ENCODE results near the gene HECTD4. TPM values are rescaled to one million over a fixed set of nuclear protein-coding genes. Genes with fewer than 3 reads are reported as not detected.

HECTD4 gene
- total RNA-seq, 2 experiments from 2014 or later: 43.2 to 44.7 TPM

DNA sequence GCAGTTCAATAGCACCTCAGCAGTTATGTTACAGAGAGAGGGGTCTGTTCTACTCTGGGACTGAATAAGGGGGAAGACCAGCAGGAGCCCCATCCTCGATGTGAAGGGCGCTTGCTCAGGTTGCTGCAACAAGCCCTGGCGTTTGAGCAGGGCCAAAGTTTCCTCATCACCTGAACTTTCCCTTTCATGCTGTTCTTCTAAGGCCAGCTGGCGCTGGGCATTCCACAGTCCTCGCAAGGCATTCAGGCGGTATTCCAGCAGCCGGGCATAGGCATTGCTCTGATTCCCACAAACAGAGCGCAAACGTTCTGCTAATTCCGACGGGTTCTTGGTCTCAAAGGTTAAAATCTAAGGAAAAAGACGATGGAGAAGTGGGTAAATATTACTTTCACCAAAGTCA, 62.8 kb downstream of the HECTD4 start:
- Mint-ChIP-seq H3K4me3 (no peak overlapping the region), H3K4me1 (no peaks in the 10 kb centered on the region), H3K27ac (no peak overlapping the region), H3K9me3 (no peaks in the 10 kb centered on the region), H3K36me3 (ENCODE audit: low read depth) (peaks cover 8% of the 10 kb centered on the region), H3K27me3 (no peaks in the 10 kb centered on the region)
- DNase-seq: no peak
- POLR2A ChIA-PET: no interaction called here
- CTCF ChIA-PET: no interaction called here

DNA sequence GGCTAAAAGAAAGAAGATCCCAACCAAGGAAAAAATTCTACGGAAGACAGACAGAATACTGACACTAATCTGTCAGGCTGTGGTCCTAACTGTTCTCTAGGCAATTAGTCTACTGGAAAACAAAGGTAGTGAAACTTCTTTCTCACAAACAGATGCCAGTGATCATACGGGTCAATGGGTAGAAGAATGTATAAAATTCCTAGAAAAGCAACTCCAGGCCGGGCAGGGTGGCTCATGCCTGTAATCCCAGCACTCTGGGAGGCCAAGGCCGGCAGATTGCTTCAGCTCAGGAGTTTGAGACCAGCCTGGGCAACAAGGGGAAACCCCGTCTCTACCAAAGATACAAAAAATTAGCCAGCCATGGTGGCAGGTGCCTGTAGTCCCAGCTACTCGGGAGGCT, 64.8 kb downstream of the HECTD4 start:
- ChIA-PET POLR2A (no interaction called here), CTCF (interaction anchor here (0.7 kb wide), 1 partner anchor 13 kb away, joined by 5 read pairs; no protein-coding TSS in a partner anchor)
- H3K4me1 Mint-ChIP-seq: no peaks in the 10 kb centered on the region
- no peak overlapping the region for H3K4me3 Mint-ChIP-seq
- H3K27me3 Mint-ChIP-seq: no peaks in the 10 kb centered on the region
- H3K27ac Mint-ChIP-seq: no peak overlapping the region
- H3K9me3 Mint-ChIP-seq: no peaks in the 10 kb centered on the region
- peaks cover 12% of the 10 kb centered on the region for H3K36me3 Mint-ChIP-seq (ENCODE audit: low read depth)
- no peak for DNase-seq

DNA sequence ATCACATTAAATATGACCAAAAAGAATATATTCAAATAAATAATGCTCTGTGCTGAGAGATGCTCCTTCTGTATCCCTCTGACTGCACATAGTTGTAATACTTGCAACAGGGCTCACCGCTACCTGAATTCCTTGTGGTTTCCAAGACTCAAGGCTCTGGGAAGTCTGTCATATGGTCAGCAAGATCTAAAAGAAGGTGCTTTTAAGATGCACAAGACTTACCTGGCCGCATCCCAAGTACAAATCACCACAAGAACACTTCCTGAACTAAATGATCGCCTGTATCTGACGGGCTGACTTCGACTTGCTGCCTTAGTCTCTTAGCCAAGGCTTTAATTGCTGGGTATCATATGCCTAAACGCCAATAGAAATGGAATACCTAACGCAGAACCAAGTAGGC, 67.2 kb downstream of the HECTD4 start:
- POLR2A ChIA-PET: no interaction called here
- Mint-ChIP-seq H3K9me3 (no peaks in the 10 kb centered on the region), H3K4me3 (no peak overlapping the region), H3K4me1 (no peaks in the 10 kb centered on the region), H3K36me3 (ENCODE audit: low read depth) (peaks cover 15% of the 10 kb centered on the region), H3K27me3 (no peaks in the 10 kb centered on the region), H3K27ac (no peak overlapping the region)
- no peak for DNase-seq
- CTCF ChIA-PET: no interaction called here

DNA sequence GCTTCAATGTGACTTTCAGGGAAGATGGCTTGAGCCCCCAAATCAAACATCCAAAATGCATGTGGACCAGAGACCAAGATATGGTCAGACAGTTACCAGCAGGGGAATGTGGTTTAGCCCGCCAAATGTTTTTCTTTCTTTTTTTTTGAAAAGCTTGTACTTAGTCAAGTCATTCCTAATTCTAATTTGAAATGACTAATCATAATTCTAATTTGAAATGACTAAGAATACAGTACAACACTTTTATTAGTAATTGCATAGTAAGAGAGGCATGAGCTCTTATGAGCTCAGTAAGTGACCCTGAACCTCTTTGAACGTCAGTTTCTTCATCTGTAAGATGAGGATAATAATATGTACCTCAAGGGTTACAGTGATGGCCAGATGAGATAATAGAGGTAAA, 72.4 kb downstream of the HECTD4 start:
- ChIA-PET CTCF (interaction anchor here (1.2 kb wide), 1 partner anchor 13 kb away, joined by 3 read pairs; no protein-coding TSS in a partner anchor), POLR2A (no interaction called here)
- peaks cover 21% of the 10 kb centered on the region for H3K36me3 Mint-ChIP-seq (ENCODE audit: low read depth)
- no peaks in the 10 kb centered on the region for H3K4me1 Mint-ChIP-seq
- DNase-seq: no peak
- H3K27me3 Mint-ChIP-seq: no peaks in the 10 kb centered on the region
- H3K4me3 Mint-ChIP-seq: no peak overlapping the region
- H3K27ac Mint-ChIP-seq: no peak overlapping the region
- H3K9me3 Mint-ChIP-seq: no peaks in the 10 kb centered on the region

DNA sequence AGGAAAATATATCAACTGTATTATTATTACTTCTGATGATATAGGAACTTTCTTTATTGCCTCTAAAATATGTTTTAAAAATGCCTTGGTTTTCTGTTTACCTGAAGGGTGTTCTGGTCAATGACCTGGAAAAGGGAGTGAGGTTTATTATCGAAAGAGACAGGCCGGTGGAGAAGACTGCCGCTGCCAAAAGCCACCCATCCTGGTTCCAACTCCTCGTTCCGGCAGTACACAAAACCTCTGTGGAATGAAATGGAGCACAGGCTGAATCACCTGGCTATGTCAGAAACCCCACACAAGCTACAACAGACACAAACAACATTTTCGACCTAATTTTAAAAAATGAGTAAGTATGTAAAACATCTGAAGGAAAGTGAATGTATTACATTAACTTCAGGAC, 73.6 kb downstream of the HECTD4 start:
- Mint-ChIP-seq H3K4me3 (no peak overlapping the region), H3K4me1 (no peaks in the 10 kb centered on the region), H3K27ac (no peak overlapping the region), H3K9me3 (no peaks in the 10 kb centered on the region), H3K36me3 (ENCODE audit: low read depth) (peaks cover 20% of the 10 kb centered on the region), H3K27me3 (no peaks in the 10 kb centered on the region)
- no peak for DNase-seq
- ChIA-PET POLR2A (no interaction called here), CTCF (no interaction called here)

DNA sequence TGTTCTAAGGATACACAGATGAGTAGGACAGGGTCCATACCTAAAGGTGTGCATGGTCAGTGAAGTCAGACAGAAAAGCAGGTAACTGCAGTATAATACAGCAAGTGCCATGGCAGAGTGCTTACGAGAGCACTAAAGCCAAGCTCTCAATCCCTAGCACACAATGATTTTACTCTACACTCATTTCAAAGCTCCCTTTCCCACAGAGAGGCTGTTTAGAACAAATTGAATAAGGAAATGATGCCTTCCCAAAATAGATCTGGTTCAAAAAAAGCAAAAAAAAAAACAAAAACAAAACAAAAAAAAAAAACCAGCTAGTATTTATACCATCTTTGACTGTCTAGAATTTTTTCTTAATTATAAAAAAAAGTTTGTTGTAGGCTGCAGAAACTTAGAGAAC, 74.1 kb downstream of the HECTD4 start:
- Mint-ChIP-seq H3K27ac (no peak overlapping the region), H3K9me3 (no peaks in the 10 kb centered on the region), H3K27me3 (no peaks in the 10 kb centered on the region), H3K36me3 (ENCODE audit: low read depth) (peaks cover 22% of the 10 kb centered on the region), H3K4me1 (peaks cover 2% of the 10 kb centered on the region), H3K4me3 (no peak overlapping the region)
- ChIA-PET CTCF (no interaction called here), POLR2A (no interaction called here)
- DNase-seq: no peak

DNA sequence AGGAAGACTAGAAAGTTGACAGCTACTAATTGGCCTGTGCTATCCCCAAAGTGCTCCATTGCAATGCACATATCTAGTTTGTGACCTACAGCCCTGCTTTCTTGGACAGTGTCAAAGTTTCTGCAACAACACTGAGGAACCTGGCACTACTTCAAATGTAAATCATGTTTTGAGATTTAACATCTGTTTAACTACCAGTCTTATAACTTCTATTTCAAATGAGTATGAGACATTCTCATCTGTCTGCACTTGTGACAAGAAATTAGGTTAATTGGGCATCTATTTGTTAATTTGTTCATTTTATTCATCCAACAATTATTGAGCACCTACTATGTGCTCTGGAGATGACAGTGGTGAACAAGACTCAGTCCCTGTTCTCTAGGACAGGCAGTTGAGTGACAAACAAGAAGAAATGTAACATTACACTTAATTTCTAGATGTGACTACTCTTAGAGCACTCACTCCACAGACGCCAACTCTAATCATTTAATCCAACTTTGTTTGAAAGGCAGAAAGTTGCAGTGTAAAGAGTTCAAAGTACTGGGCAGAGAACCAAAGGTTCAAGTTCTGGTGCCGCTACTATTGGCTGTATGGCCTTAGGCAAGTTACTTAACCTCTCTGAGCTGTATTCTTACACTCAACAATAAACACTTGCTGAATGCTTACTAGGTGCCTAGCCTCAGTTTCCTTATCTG, 74.8 kb downstream of the HECTD4 start:
- Mint-ChIP-seq H3K4me3 (no peak overlapping the region), H3K27ac (no peak overlapping the region), H3K27me3 (no peaks in the 10 kb centered on the region), H3K9me3 (no peaks in the 10 kb centered on the region), H3K4me1 (peaks cover 8% of the 10 kb centered on the region), H3K36me3 (ENCODE audit: low read depth) (peaks cover 26% of the 10 kb centered on the region)
- POLR2A ChIA-PET: no interaction called here
- CTCF ChIA-PET: no interaction called here
- DNase-seq: no peak

DNA sequence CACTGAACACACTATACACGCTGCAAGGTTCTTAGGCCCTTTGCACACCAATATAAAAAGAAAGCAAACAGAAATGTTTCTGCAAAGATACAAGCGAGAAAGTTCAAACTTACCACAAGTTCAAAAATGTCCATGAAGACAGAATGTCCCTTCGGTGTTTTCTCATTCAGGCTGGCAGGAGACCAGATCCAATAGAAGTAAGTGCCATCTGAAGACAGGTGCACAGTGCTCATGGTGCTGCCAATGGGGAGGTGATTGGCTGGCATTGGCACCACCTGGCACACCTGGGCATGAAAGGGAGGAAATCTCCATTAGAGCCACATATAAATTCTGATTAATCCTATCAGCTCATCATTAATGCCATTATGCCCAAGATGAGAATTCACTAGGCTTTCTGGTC, 76.3 kb downstream of the HECTD4 start:
- no peak for DNase-seq
- H3K4me3 Mint-ChIP-seq: no peak overlapping the region
- H3K27ac Mint-ChIP-seq: no peak overlapping the region
- CTCF ChIA-PET: no interaction called here
- H3K4me1 Mint-ChIP-seq: peaks cover 8% of the 10 kb centered on the region
- H3K36me3 Mint-ChIP-seq (ENCODE audit: low read depth): peaks cover 29% of the 10 kb centered on the region
- POLR2A ChIA-PET: no interaction called here
- H3K27me3 Mint-ChIP-seq: no peaks in the 10 kb centered on the region
- H3K9me3 Mint-ChIP-seq: no peaks in the 10 kb centered on the region

DNA sequence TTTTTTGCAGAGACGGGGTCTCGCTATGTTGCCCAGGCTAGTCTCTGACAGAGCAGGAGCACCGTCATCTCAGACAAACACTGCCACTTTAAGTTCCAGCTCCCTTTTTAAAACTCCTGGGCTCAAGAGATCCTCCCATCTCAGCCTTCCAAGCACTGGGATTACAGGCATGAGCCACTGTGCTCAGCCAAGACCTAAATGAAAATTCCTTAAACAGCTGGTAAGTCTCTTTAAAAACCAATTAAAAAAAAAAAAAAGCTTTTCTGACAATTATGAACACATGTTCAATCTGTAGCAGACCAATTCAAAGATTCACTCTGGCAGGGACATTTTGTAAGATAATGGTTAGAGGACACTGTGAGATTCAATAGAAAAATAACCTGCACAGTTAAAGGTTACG, 77.8 kb downstream of the HECTD4 start:
- Mint-ChIP-seq H3K4me1 (peaks cover 8% of the 10 kb centered on the region), H3K36me3 (ENCODE audit: low read depth) (peaks cover 29% of the 10 kb centered on the region), H3K9me3 (no peaks in the 10 kb centered on the region), H3K4me3 (no peak overlapping the region), H3K27me3 (no peaks in the 10 kb centered on the region), H3K27ac (no peak overlapping the region)
- POLR2A ChIA-PET: no interaction called here
- CTCF ChIA-PET: interaction anchor here (0.6 to 0.7 kb wide), 2 partner anchors 13 to 107 kb away, joined by 3 to 5 read pairs; no protein-coding TSS in a partner anchor
- DNase-seq: no peak

DNA sequence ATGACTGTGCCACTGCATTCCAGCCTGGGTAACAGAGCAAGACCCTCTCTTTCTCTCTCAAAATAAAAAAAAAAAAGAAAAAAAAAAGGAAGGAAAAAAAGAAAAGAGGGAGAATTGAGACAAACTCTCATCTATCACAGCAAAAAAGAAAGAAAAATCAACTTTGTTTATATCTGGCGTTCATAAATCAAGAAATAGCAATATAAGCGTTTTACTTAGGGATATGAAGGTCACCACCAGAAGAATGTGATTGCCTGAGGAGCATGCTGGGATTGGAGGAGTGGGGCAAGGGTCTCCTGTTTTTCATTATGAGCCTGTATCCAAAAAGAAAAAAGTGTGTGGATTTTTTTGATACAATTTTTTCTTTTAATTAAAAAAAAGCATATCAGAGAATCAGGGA, 78.4 kb downstream of the HECTD4 start:
- ChIA-PET POLR2A (interaction anchor here (0.7 kb wide), 1 partner anchor 83 kb away, joined by 5 read pairs; no protein-coding TSS in a partner anchor), CTCF (interaction anchor here (0.6 to 0.7 kb wide), 2 partner anchors 14 to 106 kb away, joined by 3 to 5 read pairs; no protein-coding TSS in a partner anchor)
- Mint-ChIP-seq H3K27me3 (no peaks in the 10 kb centered on the region), H3K4me1 (peaks cover 8% of the 10 kb centered on the region), H3K36me3 (ENCODE audit: low read depth) (peaks cover 28% of the 10 kb centered on the region), H3K4me3 (no peak overlapping the region), H3K9me3 (no peaks in the 10 kb centered on the region), H3K27ac (no peak overlapping the region)
- no peak for DNase-seq

DNA sequence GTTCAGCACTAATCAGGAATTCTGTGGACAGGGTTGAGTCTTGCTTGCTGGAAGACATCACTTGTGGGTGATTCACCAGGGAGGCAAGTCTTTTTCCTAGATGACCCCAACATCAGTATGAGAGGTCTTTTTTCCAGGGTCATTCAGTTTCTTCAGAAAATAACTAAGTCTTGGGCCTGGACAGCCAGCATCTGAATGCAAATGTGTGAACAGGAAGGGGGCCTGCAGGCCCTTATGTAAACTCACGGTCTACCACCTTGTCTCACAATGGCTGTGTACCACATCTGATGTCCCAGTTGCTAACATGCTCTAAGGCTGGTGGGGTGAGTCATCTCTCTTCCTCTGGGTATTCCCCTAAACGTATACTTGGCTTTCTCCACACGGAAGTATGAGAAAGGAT, 79.2 kb downstream of the HECTD4 start:
- H3K27me3 Mint-ChIP-seq: no peaks in the 10 kb centered on the region
- ChIA-PET POLR2A (interaction anchor here (0.7 kb wide), 1 partner anchor 84 kb away, joined by 5 read pairs; no protein-coding TSS in a partner anchor), CTCF (interaction anchor here (0.7 kb wide), 1 partner anchor 415 kb away, joined by 3 read pairs; no protein-coding TSS in a partner anchor)
- H3K36me3 Mint-ChIP-seq (ENCODE audit: low read depth): peaks cover 26% of the 10 kb centered on the region
- H3K4me3 Mint-ChIP-seq: no peak overlapping the region
- H3K4me1 Mint-ChIP-seq: peaks cover 8% of the 10 kb centered on the region
- peak; percentile 42 for DNase-seq
- H3K9me3 Mint-ChIP-seq: no peaks in the 10 kb centered on the region
- H3K27ac Mint-ChIP-seq: peak overlapping the region; percentile 76

DNA sequence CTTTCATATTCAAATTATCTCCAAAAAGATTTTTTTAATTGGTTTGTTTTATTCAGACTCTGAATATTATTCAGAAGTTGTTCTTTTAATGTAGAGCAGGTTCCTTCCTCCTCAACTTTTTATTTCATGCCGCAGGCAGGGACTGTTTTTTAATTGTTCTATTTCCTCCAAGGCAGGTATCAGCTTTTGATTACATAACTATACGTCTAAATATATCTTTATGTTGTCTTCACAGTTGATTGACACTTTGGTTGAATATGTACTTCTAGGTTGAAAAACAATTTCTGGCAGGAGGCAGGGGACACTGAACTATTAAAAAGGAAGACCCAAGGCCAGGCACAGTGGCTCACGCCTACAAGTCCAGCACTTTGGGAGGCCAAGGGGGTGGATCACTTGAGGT, 82.5 kb downstream of the HECTD4 start:
- no peak for DNase-seq
- POLR2A ChIA-PET: no interaction called here
- H3K36me3 Mint-ChIP-seq (ENCODE audit: low read depth): peaks cover 14% of the 10 kb centered on the region
- no peak overlapping the region for H3K27ac Mint-ChIP-seq
- no peak overlapping the region for H3K4me3 Mint-ChIP-seq
- no peaks in the 10 kb centered on the region for H3K27me3 Mint-ChIP-seq
- peaks cover 8% of the 10 kb centered on the region for H3K4me1 Mint-ChIP-seq
- no peaks in the 10 kb centered on the region for H3K9me3 Mint-ChIP-seq
- CTCF ChIA-PET: interaction anchor here (0.6 to 1.3 kb wide), 2 partner anchors 8 to 9 kb away, joined by 3 read pairs; no protein-coding TSS in a partner anchor

DNA sequence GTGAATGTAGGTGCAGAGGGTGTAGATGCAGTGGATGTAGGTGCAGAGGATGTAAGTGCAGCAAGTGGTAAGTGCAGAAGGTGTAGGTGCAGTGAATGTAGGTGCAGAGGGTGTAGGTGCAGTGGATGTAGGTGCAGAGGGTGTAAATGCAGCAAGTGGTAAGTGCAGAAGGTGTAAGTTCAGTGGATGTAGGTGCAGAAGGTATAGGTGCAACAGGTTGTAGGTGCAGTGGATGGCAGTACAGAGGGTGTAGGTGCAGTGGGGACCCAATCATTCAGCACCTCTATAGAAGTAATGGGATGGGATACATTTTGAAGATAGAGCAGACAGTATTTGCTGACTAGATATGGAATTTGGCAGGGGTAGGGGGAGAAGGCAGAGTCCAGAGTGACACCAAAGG, 85.0 kb downstream of the HECTD4 start:
- Mint-ChIP-seq H3K4me3 (no peak overlapping the region), H3K36me3 (ENCODE audit: low read depth) (peaks cover 6% of the 10 kb centered on the region), H3K9me3 (peaks cover 2% of the 10 kb centered on the region), H3K4me1 (peaks cover 3% of the 10 kb centered on the region), H3K27ac (no peak overlapping the region), H3K27me3 (no peaks in the 10 kb centered on the region)
- no peak for DNase-seq
- ChIA-PET CTCF (no interaction called here), POLR2A (no interaction called here)

DNA sequence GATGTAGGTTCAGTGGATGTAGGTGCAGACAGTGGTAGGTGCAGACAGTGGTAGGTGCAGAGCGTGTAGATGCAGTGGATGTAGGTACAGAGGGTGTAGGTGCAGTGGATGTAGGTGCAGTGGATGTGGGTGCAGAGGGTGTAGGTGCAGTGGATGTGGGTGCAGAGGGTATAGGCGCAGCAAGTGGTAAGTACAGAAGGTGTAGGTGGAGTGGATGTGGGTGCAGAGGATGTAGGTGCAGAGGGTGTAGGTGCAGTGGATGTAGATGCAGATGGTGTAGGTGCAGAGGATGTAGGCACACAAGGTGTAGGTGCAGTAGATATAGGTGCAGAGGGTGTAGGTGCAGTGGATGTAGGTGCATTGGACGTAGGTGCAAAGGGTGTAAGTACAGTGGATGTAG, 86.0 kb downstream of the HECTD4 start:
- Mint-ChIP-seq H3K27me3 (no peaks in the 10 kb centered on the region), H3K4me1 (peaks cover 8% of the 10 kb centered on the region), H3K36me3 (ENCODE audit: low read depth) (peaks cover 7% of the 10 kb centered on the region), H3K27ac (no peak overlapping the region), H3K9me3 (peaks cover 6% of the 10 kb centered on the region), H3K4me3 (no peak overlapping the region)
- ChIA-PET POLR2A (no interaction called here), CTCF (interaction anchor here (0.6 kb wide), 1 partner anchor 96 kb away, joined by 3 read pairs; no protein-coding TSS in a partner anchor)
- no peak for DNase-seq
